ENCODE data around the gene LIPE.

GRCh38 chr19:42419309-42419708 is 7.9 kb downstream of the LIPE start:
- no peak for TF ChIP-seq GATA3 (IDR thresholded peaks at IDR 0.05; ENCODE audit: low read depth, low read length)
- no peak for TF ChIP-seq GATA2 (IDR thresholded peaks at IDR 0.05; ENCODE audit: low read depth, low read length)

All from SH-SY5Y (cell line).